H1 (cell line): ENCODE results near the gene TRIM4. TPM values are rescaled to one million over a fixed set of nuclear protein-coding genes. Genes with fewer than 3 reads are reported as not detected.
A peak's percentile ranks its signal among the peaks of the same experiment; 100 is the strongest.

Source experiments
- CTCF ChIA-PET: fragments of 300-600 bp; sonication (Branson Sonifier 250); formaldehyde crosslinking; loops from one replicate; lab custom pipeline; 2021; ENCODE audit not compliant: partially characterized antibody; lab: Charles Lee
- POLR2A ChIA-PET: fragments of 300-600 bp; sonication (Branson Sonifier 250); formaldehyde crosslinking; loops from one replicate; lab custom pipeline; 2021; ENCODE audit warnings: inconsistent platforms; ENCODE audit not compliant: partially characterized antibody; lab: Charles Lee
- DNase-seq, 2 experiments: peaks; one replicate each; pipeline versions ENCODE4 v3.0.0 to v3.0.0-alpha.2; 2010 to 2022; ENCODE audit warnings: low spot score in 2 of 2, low read depth in 1 of 2, mixed read lengths in 1 of 2
- FAIRE-seq: peaks from 2 replicates; lab custom pipeline; 2011; peaks lifted over from hg19 to GRCh38; lab: Jason Lieb, UNC
- H2AFZ ChIP-seq: 2 replicates; pipeline ENCODE4 v1.8.1; 2012; ENCODE audit warnings: low read length, inconsistent platforms
- H2AK5ac ChIP-seq: 2 replicates; pipeline ENCODE4 v1.6.1; 2013; ENCODE audit warnings: low read depth, low read length
- H2BK120ac ChIP-seq: replicated peaks from 2 replicates; pipeline ENCODE3; 2013; ENCODE audit warnings: low read depth, low read length, inconsistent platforms
- H2BK12ac ChIP-seq: 2 replicates; pipeline ENCODE4 v1.6.1; 2013; ENCODE audit warnings: low read depth, low read length
- H2BK15ac ChIP-seq: 2 replicates; pipeline ENCODE4 v1.6.1; 2013; ENCODE audit warnings: low read length
- H2BK20ac ChIP-seq: 2 replicates; pipeline ENCODE4 v1.6.1; 2013; ENCODE audit warnings: low read length
- H2BK5ac ChIP-seq: 2 replicates; pipeline ENCODE4 v1.6.1; 2013; ENCODE audit warnings: low read depth, low read length
- H3K14ac ChIP-seq: 2 replicates; pipeline ENCODE4 v1.6.1; 2013; ENCODE audit warnings: inconsistent platforms; ENCODE audit not compliant: insufficient read length
- H3K18ac ChIP-seq: 2 replicates; pipeline ENCODE4 v1.6.1; 2013; ENCODE audit warnings: low read length; ENCODE audit errors: extremely low read depth
- H3K23ac ChIP-seq: 2 replicates; pipeline ENCODE4 v1.6.1; 2013; ENCODE audit warnings: inconsistent platforms; ENCODE audit not compliant: insufficient read length
- H3K23me2 ChIP-seq: 2 replicates; pipeline ENCODE4 v1.6.1; 2013; ENCODE audit warnings: low read depth, low read length
- H3K27ac ChIP-seq: 2 replicates; pipeline ENCODE4 v1.6.1; 2011; ENCODE audit warnings: low read depth, low read length, inconsistent platforms
- H3K27me3 ChIP-seq, 4 experiments: replicated peaks in 1 of 4; 1 replicate in 1 of 4; 2 replicates in 3 of 4; pipeline versions ENCODE4 v1.6.1 to v1.8.1; 2011 to 2013; ENCODE audit warnings: low read length in 3 of 4, mild to moderate bottlenecking in 3 of 4, inconsistent platforms in 2 of 4, mixed read lengths in 2 of 4, moderate library complexity in 1 of 4; ENCODE audit not compliant: control insufficient read depth in 3 of 4, insufficient read depth in 3 of 4; ENCODE audit errors: extremely low read depth in 1 of 4
- H3K36me3 ChIP-seq, 4 experiments: 2 replicates each; pipeline versions ENCODE4 v1.6.1 to v1.8.1; 2011 to 2013; ENCODE audit warnings: mild to moderate bottlenecking in 4 of 4, low read length in 3 of 4, moderate library complexity in 2 of 4, control low read depth in 1 of 4, inconsistent platforms in 1 of 4; ENCODE audit not compliant: insufficient read depth in 4 of 4, control insufficient read depth in 2 of 4
- H3K4ac ChIP-seq: replicated peaks from 2 replicates; pipeline ENCODE3; 2013; ENCODE audit warnings: low read length, low read depth, mixed read lengths, inconsistent platforms; ENCODE audit not compliant: insufficient read length
- H3K4me1 ChIP-seq, 4 experiments: replicated peaks in 1 of 4; 1 replicate in 1 of 4; 2 replicates in 3 of 4; pipeline versions ENCODE4 v1.6.1 to v1.8.1; 2011 to 2013; ENCODE audit warnings: low read length in 3 of 4, inconsistent platforms in 2 of 4, mixed read lengths in 1 of 4; ENCODE audit not compliant: insufficient read depth in 4 of 4, control insufficient read depth in 3 of 4
- H3K4me2 ChIP-seq, 2 experiments: 2 replicates each; pipeline versions ENCODE4 v1.6.1 to v1.8.1; 2011 to 2013; ENCODE audit warnings: low read depth in 2 of 2, low read length in 2 of 2, control low read depth in 1 of 2, inconsistent platforms in 1 of 2, mild to moderate bottlenecking in 1 of 2; ENCODE audit not compliant: insufficient read depth in 1 of 2
- H3K4me3 ChIP-seq, 4 experiments: fragments of 200-600, 300-600 bp in 1 of 4; sonication (generic), shearing (Covaris generic), sonication (Bioruptor Twin) in 1 of 4; 2 replicates each; pipeline versions ENCODE4 v1.5.1 to v1.8.1; 2011 to 2016; ENCODE audit warnings: low read length in 4 of 4, low read depth in 3 of 4, control low read depth in 2 of 4, inconsistent platforms in 2 of 4, mild to moderate bottlenecking in 2 of 4, mixed read lengths in 1 of 4, moderate library complexity in 1 of 4; ENCODE audit not compliant: insufficient read depth in 2 of 4; ENCODE audit errors: extremely low read depth in 1 of 4
- H3K56ac ChIP-seq: replicated peaks from 2 replicates; pipeline ENCODE3; 2013; ENCODE audit warnings: low read depth, mild to moderate bottlenecking, mixed read lengths, low read length, inconsistent platforms; ENCODE audit not compliant: insufficient read length
- H3K79me1 ChIP-seq: 2 replicates; pipeline ENCODE4 v1.6.1; 2013; ENCODE audit warnings: low read depth, low read length, control low read depth
- H3K79me2 ChIP-seq, 2 experiments: 2 replicates each; pipeline versions ENCODE4 v1.6.1 to v1.8.1; 2012 to 2013; ENCODE audit warnings: low read length in 2 of 2, mild to moderate bottlenecking in 2 of 2, inconsistent platforms in 1 of 2; ENCODE audit not compliant: insufficient read depth in 2 of 2, control insufficient read depth in 1 of 2
- H3K9ac ChIP-seq, 4 experiments: replicated peaks in 1 of 4; 1 replicate in 1 of 4; 2 replicates in 3 of 4; pipeline versions ENCODE4 v1.6.1 to v1.8.1; 2011 to 2013; ENCODE audit warnings: low read depth in 3 of 4, low read length in 3 of 4, control low read depth in 2 of 4, mild to moderate bottlenecking in 2 of 4, moderate library complexity in 2 of 4, inconsistent platforms in 1 of 4; ENCODE audit errors: extremely low read depth in 1 of 4
- H3K9me3 ChIP-seq, 2 experiments: 2 replicates each; pipeline versions ENCODE4 v1.6.1 to v1.8.1; 2012 to 2013; ENCODE audit warnings: mild to moderate bottlenecking in 2 of 2, moderate library complexity in 2 of 2, control low read depth in 1 of 2, inconsistent platforms in 1 of 2, low read depth in 1 of 2, low read length in 1 of 2, mixed read lengths in 1 of 2; ENCODE audit not compliant: insufficient read depth in 2 of 2
- H4K20me1 ChIP-seq, 2 experiments: replicated peaks in 1 of 2; 2 replicates each; pipeline versions ENCODE3 to v1.8.1; 2011 to 2013; ENCODE audit warnings: inconsistent platforms in 2 of 2, low read length in 2 of 2, mild to moderate bottlenecking in 1 of 2; ENCODE audit not compliant: insufficient read depth in 2 of 2, control insufficient read depth in 1 of 2
- H4K5ac ChIP-seq: 2 replicates; pipeline ENCODE4 v1.6.1; 2013; ENCODE audit warnings: low read length, low read depth, mixed read lengths, inconsistent platforms; ENCODE audit not compliant: insufficient read length
- H4K8ac ChIP-seq: 2 replicates; pipeline ENCODE4 v1.8.0; 2013; ENCODE audit warnings: mild to moderate bottlenecking, moderate library complexity, low read length, inconsistent platforms; ENCODE audit not compliant: insufficient read depth; ENCODE audit errors: extremely low read depth
- H4K91ac ChIP-seq: replicated peaks from 2 replicates; pipeline ENCODE3; 2013; ENCODE audit warnings: low read length, mixed read lengths, inconsistent platforms; ENCODE audit not compliant: insufficient read length
- ATF3 ChIP-seq: IDR thresholded peaks from 2 replicates; pipeline ENCODE4 v1.6.1; 2011; ENCODE audit warnings: low read depth, mild to moderate bottlenecking, low read length; ENCODE audit not compliant: insufficient read depth
- CTBP2 ChIP-seq: IDR thresholded peaks from 2 replicates; pipeline ENCODE4 v1.7.0; 2011; ENCODE audit warnings: borderline replicate concordance, mild to moderate bottlenecking, moderate library complexity, mixed read lengths, low read length; ENCODE audit not compliant: insufficient read depth, insufficient read length
- EP300 ChIP-seq, 2 experiments: IDR thresholded peaks; 1 replicate in 1 of 2; 2 replicates in 1 of 2; pipeline ENCODE4 v1.6.1; 2011 to 2012; ENCODE audit warnings: low read depth in 2 of 2, low read length in 2 of 2, mild to moderate bottlenecking in 2 of 2, borderline replicate concordance in 1 of 2, inconsistent platforms in 1 of 2, moderate library complexity in 1 of 2
- JUN ChIP-seq: IDR thresholded peaks from 2 replicates; pipeline ENCODE4 v1.6.1; 2011; ENCODE audit warnings: low read depth, mild to moderate bottlenecking, improper control_type of control experiment, low read length
- PHF8 ChIP-seq: fragments of 200-600 bp; sonication (generic); conservative IDR thresholded peaks from 2 replicates; pipeline ENCODE4 v1.7.1; 2012; ENCODE audit warnings: low read depth, mild to moderate bottlenecking, inconsistent platforms, low read length, moderate library complexity
- POU5F1 ChIP-seq: IDR thresholded peaks from 2 replicates; pipeline ENCODE4 v1.6.1; 2011; ENCODE audit warnings: low read depth, mild to moderate bottlenecking, low read length, moderate library complexity
- SIN3A ChIP-seq, 2 experiments: IDR thresholded peaks in 1 of 2; conservative IDR thresholded peaks in 1 of 2; 2 replicates each; pipeline ENCODE4 v1.6.1; 2011 to 2012; ENCODE audit warnings: low read length in 2 of 2, improper control_type of control experiment in 1 of 2, low read depth in 1 of 2, mild to moderate bottlenecking in 1 of 2
- TBP ChIP-seq: IDR thresholded peaks from 2 replicates; pipeline ENCODE4 v1.6.1; 2011; ENCODE audit warnings: low read depth, low read length, improper control_type of control experiment
- WGBS, 2 experiments: shearing (Covaris generic) in 1 of 2; methylation state at CpG; one replicate each; pipeline versions ENCODE4 v1.1.6 to v1.1.7; 2013 to 2015; ENCODE audit warnings: low lambda C conversion rate in 2 of 2, mixed read lengths in 2 of 2, inconsistent platforms in 1 of 2, low coverage in 1 of 2, missing lambda C conversion rate in 1 of 2; ENCODE audit not compliant: insufficient replicate concordance in 2 of 2, insufficient coverage in 1 of 2, insufficient read length in 1 of 2; ENCODE audit errors: extremely low coverage in 1 of 2, missing lambda C conversion rate in 1 of 2; 5-methylcytosine and 5-hydroxymethylcytosine counted together
- polyA plus RNA-seq, 7 experiments: library from polyadenylated mRNA; depleted of rRNA in 3 of 7; stranded (reverse) in 5 of 7; unstranded in 2 of 7; fragments of >200 nt in 5 of 7; fragments of 200-250 nt in 2 of 7; gene quantifications; 1 replicate in 5 of 7; 2 replicates in 1 of 7; 4 replicates in 1 of 7; pipeline versions ENCODE4 v1.2.1 to v1.2.3, GENCODE V29; 2011 to 2013; ENCODE audit warnings: missing spikeins in 2 of 7, mixed read lengths in 2 of 7
- total RNA-seq: library from RNA; stranded (reverse); fragmentation: NEBNext Ultra II Directional; extraction: Animal tissue kit (Norgen Biotek cat#: 25700); gene quantifications from 2 replicates; pipeline ENCODE4 v1.2.1, GENCODE V29; 2021
- TF ChIP-seq, protein P1 (sequence below): IDR thresholded peaks from 2 replicates; pipeline ENCODE4 v1.6.1; 2012; ENCODE audit warnings: inconsistent platforms

Gene TRIM4
- total and polyA plus RNA-seq, 2 of the 8 experiments (the other 6 are each of a cell fraction or from before 2014, with no cell fraction given), result 0.03 to 7.3 TPM

DNA sequence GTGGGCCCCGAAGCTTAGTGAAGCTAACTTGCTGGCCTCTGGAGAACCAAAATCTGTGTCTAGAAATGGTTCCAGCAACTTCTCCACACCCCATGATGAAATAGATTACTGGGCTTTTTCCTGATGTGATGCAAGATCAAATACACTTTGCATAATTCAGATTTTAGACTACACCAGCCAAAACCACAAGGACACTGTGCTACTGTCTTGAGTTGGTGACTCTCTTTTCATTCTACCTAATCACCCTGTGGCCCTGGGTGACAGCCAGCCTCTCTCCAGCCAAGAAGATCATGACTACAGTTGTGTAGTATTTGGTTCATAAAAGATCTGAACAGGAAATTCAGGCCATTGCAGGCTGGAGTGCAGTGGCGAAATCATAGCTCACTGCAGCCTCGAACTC lies 34.3 kb upstream of the TRIM4 start:
- H3K23ac ChIP-seq, result no peak overlapping the region
- H3K4me2 ChIP-seq, result no peak overlapping the region
- no peak overlapping the region for H4K91ac ChIP-seq
- H3K4me3 ChIP-seq, result no peak overlapping the region
- no peak overlapping the region for H4K5ac ChIP-seq
- no peak overlapping the region for H2BK5ac ChIP-seq
- no peaks in the 10 kb centered on the region for H3K23me2 ChIP-seq
- H3K56ac ChIP-seq, result no peak overlapping the region
- no peak overlapping the region for H3K27ac ChIP-seq
- H2AK5ac ChIP-seq, result no peak overlapping the region
- H3K9me3 ChIP-seq, result peaks cover 14 to 18% of the 10 kb centered on the region in 2 experiments; a peak in 3 of 4 replicates
- H3K79me1 ChIP-seq, result no peaks in the 10 kb centered on the region
- H2BK20ac ChIP-seq, result no peak overlapping the region
- H4K8ac ChIP-seq, result no peak overlapping the region
- H3K36me3 ChIP-seq, result no peaks in the 10 kb centered on the region; a peak in 1 of 8 replicates
- no peak overlapping the region for H3K18ac ChIP-seq
- H3K9ac ChIP-seq, result no peak overlapping the region
- H3K4me1 ChIP-seq, result no peaks in the 10 kb centered on the region
- no peaks in the 10 kb centered on the region for H3K79me2 ChIP-seq
- H4K20me1 ChIP-seq, result no peaks in the 10 kb centered on the region
- no peak overlapping the region for H2BK15ac ChIP-seq
- WGBS, 2 experiments, result 89% methylated on average over 3 of the region's 3 CpGs; no CpG with 5 or more reads in 1 of the 2 experiments
- POLR2A ChIA-PET, result interaction anchor here (4.5 kb wide), 1 partner anchor 10 kb away, joined by 29 read pairs; no protein-coding TSS in a partner anchor
- no peak overlapping the region for H2BK120ac ChIP-seq
- H3K14ac ChIP-seq, result no peak overlapping the region
- TF ChIP-seq JUN, result no peak
- TF ChIP-seq, protein P1, sequence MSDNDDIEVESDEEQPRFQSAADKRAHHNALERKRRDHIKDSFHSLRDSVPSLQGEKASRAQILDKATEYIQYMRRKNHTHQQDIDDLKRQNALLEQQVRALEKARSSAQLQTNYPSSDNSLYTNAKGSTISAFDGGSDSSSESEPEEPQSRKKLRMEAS, result no peak
- TF ChIP-seq ATF3, result no peak
- TF ChIP-seq EP300 (IDR thresholded peaks at IDR 0.05; ENCODE audit: borderline replicate concordance in 1 of 2, low read depth in 2 of 2, low read length in 2 of 2), result no peak
- TF ChIP-seq CTBP2, result no peak
- TF ChIP-seq TBP, result no peak
- no peak for TF ChIP-seq POU5F1
- no peak for TF ChIP-seq SIN3A (conservative IDR thresholded peaks at IDR 0.05 in 1 of 2, IDR thresholded peaks at IDR 0.05 in 1 of 2; ENCODE audit: low read depth in 1 of 2, low read length in 2 of 2)
- no peak for TF ChIP-seq PHF8
- no peak overlapping the region for H2AFZ ChIP-seq
- DNase-seq (no peak), FAIRE-seq (no peak)
- no peaks in the 10 kb centered on the region for H3K27me3 ChIP-seq
- CTCF ChIA-PET, result interaction anchor here (1.0 to 2.5 kb wide), 5 partner anchors 9 to 40 kb away, joined by 3 to 8 read pairs (median 4); partner anchors contain the start of gene GJC3
- H2BK12ac ChIP-seq, result 0 out of 2 replicates have a peak overlapping the region, but pooled peaks have one; percentile 33
- H3K4ac ChIP-seq, result no peak overlapping the region
